HFFc6 (cell line): ENCODE results near the gene POLR2H. TPM values are rescaled to one million over a fixed set of nuclear protein-coding genes. Genes with fewer than 3 reads are reported as not detected.
A peak's percentile ranks its signal among the peaks of the same experiment; 100 is the strongest.

ENCODE experiments used
- DNase-seq: peaks from one replicate; pipeline ENCODE4 v3.0.0-alpha.2; 2018
- H3K27ac Mint-ChIP-seq: 2 replicates; pipeline ENCODE4 v1.8.0; 2020; ENCODE audit warnings: mild to moderate bottlenecking, mixed read lengths
- H3K27me3 Mint-ChIP-seq: 2 replicates; pipeline ENCODE4 v1.8.0; 2021; ENCODE audit warnings: mild to moderate bottlenecking, moderate library complexity, mixed read lengths; ENCODE audit not compliant: insufficient read depth
- H3K36me3 Mint-ChIP-seq: 2 replicates; pipeline ENCODE4 v1.8.0; 2021; ENCODE audit warnings: low read depth, mixed read lengths
- H3K4me1 Mint-ChIP-seq: 2 replicates; pipeline ENCODE4 v1.8.0; 2020; ENCODE audit warnings: low read depth, mixed read lengths
- H3K4me3 Mint-ChIP-seq: 2 replicates; pipeline ENCODE4 v1.8.0; 2020; ENCODE audit warnings: mild to moderate bottlenecking, moderate library complexity, mixed read lengths
- H3K9me3 Mint-ChIP-seq: 2 replicates; pipeline ENCODE4 v1.8.0; 2020; ENCODE audit warnings: mild to moderate bottlenecking, mixed read lengths
- total RNA-seq, 6 experiments: library from RNA; stranded (reverse); fragmentation: NEBNext Ultra II Directional; extraction: Animal tissue kit (Norgen Biotek cat#: 25700); gene quantifications; 2 replicates in 1 of 6; 3 replicates in 5 of 6; pipeline ENCODE4 v1.2.3, GENCODE V29; 2021
- TF ChIP-seq, protein P1 (sequence below): fragments of 200-600 bp; sonication (generic); IDR thresholded peaks from 2 replicates; pipeline ENCODE4 v1.5.0; 2021; ENCODE audit warnings: antibody characterized with exemption, mild to moderate bottlenecking

POLR2H gene
- total RNA-seq, 6 experiments from 2014 or later = 45.4 to 68.6 (median 50.1) TPM

DNA sequence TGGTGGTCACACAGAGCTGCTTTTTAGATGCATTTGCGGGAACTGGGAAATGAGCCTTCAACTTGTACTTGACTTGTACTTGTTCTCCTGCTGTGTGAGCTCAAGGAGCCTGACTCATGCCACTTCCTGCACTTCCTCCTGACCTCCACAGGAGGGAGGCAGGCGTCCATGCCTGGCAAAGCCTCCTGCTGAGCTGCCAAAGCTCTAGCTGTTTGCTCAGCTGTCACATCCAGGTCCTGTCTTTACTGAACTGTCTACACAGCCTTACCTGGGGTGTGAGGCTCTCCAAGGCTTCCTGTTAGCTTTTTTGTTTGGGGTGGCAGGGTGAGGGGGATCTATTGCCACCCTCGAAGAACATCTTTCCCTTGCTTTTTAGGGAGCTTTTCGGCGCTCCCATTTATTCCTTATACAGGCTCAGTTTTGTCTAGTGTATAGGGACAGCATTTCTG, 10.1 kb downstream of the POLR2H start:
- Mint-ChIP-seq H3K36me3 (peaks cover 26% of the 10 kb centered on the region), H3K27me3 (peaks cover 14% of the 10 kb centered on the region), H3K27ac (peak overlapping the region; percentile 16; the same call in 1 of the 2 replicates), H3K4me1 (peaks cover 50% of the 10 kb centered on the region), H3K9me3 (no peaks in the 10 kb centered on the region), H3K4me3 (no peak overlapping the region)
- TF ChIP-seq, protein P1, sequence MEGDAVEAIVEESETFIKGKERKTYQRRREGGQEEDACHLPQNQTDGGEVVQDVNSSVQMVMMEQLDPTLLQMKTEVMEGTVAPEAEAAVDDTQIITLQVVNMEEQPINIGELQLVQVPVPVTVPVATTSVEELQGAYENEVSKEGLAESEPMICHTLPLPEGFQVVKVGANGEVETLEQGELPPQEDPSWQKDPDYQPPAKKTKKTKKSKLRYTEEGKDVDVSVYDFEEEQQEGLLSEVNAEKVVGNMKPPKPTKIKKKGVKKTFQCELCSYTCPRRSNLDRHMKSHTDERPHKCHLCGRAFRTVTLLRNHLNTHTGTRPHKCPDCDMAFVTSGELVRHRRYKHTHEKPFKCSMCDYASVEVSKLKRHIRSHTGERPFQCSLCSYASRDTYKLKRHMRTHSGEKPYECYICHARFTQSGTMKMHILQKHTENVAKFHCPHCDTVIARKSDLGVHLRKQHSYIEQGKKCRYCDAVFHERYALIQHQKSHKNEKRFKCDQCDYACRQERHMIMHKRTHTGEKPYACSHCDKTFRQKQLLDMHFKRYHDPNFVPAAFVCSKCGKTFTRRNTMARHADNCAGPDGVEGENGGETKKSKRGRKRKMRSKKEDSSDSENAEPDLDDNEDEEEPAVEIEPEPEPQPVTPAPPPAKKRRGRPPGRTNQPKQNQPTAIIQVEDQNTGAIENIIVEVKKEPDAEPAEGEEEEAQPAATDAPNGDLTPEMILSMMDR = peak; percentile 95
- DNase-seq = peak; percentile 82

DNA sequence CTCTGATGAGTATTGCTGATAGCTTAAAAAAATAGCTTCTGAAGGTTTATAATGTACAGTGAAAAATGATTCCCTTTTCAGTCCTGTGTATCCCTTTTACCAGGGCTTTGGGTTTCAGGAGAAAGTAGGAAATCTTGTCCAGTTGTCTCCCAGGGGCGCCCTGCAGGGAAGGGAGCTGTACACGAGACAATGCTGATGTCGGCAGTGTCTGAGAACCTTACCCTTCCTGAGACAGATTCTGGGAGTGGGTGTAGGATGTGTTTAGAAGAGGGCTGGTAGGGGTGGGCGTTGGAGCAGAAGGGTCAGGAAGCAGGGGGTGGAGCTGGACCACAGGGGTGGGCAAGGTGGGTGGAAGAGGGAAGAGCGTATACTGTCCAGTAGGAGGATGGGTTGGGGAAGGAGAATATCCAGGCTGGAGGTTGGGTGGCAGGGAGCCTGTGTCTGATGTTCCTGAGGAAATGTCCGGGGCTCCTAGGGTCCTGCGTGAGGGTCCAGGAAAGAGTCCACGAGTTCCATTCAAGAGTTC, 10.8 kb downstream of the POLR2H start:
- H3K4me1 Mint-ChIP-seq = peaks cover 42% of the 10 kb centered on the region
- TF ChIP-seq, protein P1 = no peak
- DNase-seq = no peak
- H3K36me3 Mint-ChIP-seq = peaks cover 20% of the 10 kb centered on the region
- no peaks in the 10 kb centered on the region for H3K9me3 Mint-ChIP-seq
- H3K27ac Mint-ChIP-seq = no peak overlapping the region
- H3K4me3 Mint-ChIP-seq = no peak overlapping the region
- peaks cover 20% of the 10 kb centered on the region for H3K27me3 Mint-ChIP-seq

DNA sequence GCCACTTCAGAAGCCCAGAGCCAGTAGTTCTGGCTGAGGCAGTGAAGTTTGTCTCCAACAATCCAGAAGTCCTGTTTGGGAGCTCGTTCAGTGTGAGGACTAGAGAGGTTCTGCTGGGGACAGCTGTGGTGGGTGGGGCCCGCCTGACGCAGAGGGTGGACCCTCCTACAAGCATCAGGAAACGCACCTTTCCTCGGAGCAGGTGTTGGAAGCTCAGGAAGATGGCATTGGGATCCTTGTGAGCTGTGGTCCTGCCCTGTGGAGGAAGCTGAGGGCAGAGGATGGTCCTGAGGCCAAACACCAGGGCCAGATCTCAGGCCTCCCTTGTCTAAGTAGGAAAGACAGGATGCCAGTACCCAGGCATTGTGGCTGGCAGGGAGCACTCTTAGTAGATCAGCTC, 11.4 kb downstream of the POLR2H start:
- no peak overlapping the region for H3K27ac Mint-ChIP-seq
- DNase-seq = no peak
- TF ChIP-seq, protein P1 = no peak
- peaks cover 17% of the 10 kb centered on the region for H3K36me3 Mint-ChIP-seq
- peaks cover 26% of the 10 kb centered on the region for H3K27me3 Mint-ChIP-seq
- H3K4me1 Mint-ChIP-seq = peaks cover 37% of the 10 kb centered on the region
- no peaks in the 10 kb centered on the region for H3K9me3 Mint-ChIP-seq
- no peak overlapping the region for H3K4me3 Mint-ChIP-seq

DNA sequence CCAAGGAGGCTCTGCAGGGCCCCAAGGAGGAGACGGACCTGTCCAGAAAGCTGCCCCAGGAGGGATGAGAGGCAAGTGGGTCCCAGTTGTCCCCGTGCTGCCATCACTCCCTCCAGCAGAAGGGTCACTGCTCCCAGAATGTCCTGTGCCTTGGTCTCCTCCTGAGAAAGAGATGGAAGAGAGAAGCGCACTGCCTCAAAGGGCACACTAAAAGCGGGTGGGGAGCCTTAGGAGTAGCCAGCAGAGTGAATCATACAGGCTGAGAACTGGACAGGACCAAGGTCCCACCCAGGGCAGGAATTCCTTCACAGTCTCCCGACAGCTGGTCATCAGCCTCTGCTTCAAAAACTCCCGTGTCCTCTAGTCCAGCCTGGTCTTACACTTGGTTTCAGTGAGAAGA, 11.9 kb downstream of the POLR2H start:
- peaks cover 32% of the 10 kb centered on the region for H3K4me1 Mint-ChIP-seq
- peaks cover 27% of the 10 kb centered on the region for H3K27me3 Mint-ChIP-seq
- TF ChIP-seq, protein P1 = no peak

DNA sequence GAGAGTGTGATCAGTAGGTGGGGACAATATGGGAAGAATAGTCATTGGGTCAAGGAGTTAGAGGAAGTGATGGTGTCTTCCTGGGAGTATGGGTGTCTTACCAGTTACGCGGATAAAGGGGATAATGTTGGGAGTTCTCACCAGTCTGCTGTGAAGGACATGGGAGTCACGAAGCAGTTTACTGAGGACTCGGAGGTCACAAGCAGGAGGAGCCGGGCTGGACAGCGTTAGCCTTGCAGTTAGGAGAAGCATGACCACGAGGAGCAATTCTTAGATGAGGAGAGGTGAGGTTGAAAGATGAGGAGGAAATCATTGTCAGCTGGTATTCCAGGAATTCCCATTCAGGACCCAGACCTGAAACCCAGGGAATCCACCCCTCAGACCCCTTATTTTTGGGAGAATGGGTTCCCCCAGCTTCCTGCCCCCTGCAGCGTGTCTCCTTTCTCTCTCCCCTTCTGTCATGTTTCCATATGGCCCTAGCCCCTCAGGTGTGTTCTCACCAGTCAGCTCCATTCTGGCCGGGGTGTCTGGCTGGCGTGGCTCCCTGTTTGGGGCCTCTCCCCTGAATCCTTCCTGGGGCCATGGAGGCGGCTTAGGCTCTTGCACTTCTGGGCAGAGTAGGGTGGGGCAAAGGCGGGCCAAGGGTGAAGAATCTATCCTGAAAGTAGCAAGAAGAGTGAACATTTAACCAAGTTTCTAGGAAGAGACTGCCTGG, 14.4 kb downstream of the POLR2H start:
- Mint-ChIP-seq H3K4me1 (peaks cover 24% of the 10 kb centered on the region), H3K27me3 (peaks cover 35% of the 10 kb centered on the region), H3K36me3 (no peaks in the 10 kb centered on the region), H3K27ac (no peak overlapping the region), H3K9me3 (no peaks in the 10 kb centered on the region), H3K4me3 (no peak overlapping the region)
- TF ChIP-seq, protein P1 = no peak
- DNase-seq = no peak

More for the DNA sequence above, 11.9 kb downstream of the POLR2H start:
- H3K4me3 Mint-ChIP-seq = no peak overlapping the region
- H3K36me3 Mint-ChIP-seq = peaks cover 13% of the 10 kb centered on the region
- peak; percentile 21 for DNase-seq
- H3K9me3 Mint-ChIP-seq = no peaks in the 10 kb centered on the region
- no peak overlapping the region for H3K27ac Mint-ChIP-seq
